Forelimb muscle (tissue), 1 donor: ENCODE data around the gene FAM174B. TPM values are rescaled to one million over a fixed set of nuclear protein-coding genes. Genes with fewer than 3 reads are reported as not detected.

Experiments
- DNase-seq: peaks from one replicate; pipeline ENCODE4 v3.0.0-alpha.2; 2013; ENCODE audit warnings: low read depth
- polyA plus RNA-seq: library from polyadenylated mRNA; unstranded; fragments of 120-200 nt; gene quantifications from one replicate; pipeline ENCODE4 v1.2.1, GENCODE V29; 2013; ENCODE audit not compliant: insufficient read length

Gene FAM174B
- polyA plus RNA-seq, 1 donor = 18.9 TPM

DNA sequence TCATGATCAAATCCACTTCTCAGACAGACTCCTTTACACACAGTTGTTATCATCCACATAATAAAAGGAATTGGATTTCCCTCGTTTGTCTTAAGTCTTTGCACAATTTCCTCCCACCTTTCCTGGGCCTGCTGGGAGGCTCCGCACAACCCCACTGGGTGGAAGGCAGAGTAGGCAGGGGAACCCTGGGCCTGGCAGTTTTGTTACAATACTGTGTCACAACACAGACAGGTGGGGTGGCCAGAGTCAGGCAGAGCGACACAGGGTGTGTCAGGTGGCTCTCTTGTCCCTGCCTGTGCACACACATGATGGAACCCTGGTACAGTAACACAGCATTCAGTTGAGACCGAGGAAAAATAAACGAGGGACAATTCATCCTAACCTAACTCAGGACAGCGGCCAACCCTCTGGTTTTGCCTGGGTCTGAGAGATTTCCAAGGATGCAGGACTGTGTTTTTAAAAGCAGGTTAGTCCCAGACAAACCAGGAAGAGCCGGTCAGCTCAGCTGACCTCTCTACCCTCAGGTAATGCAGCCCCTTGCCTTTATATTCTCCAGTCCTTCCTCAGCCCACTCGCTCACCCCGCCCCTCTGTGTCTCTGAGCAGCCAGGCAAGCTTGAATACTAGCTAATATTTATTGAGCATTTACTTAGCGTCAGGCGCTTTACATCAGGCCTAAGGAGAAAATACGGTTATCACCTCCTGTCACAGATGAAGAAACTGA lies 8.8 kb upstream of the FAM174B start:
- DNase-seq = no peak

DNA sequence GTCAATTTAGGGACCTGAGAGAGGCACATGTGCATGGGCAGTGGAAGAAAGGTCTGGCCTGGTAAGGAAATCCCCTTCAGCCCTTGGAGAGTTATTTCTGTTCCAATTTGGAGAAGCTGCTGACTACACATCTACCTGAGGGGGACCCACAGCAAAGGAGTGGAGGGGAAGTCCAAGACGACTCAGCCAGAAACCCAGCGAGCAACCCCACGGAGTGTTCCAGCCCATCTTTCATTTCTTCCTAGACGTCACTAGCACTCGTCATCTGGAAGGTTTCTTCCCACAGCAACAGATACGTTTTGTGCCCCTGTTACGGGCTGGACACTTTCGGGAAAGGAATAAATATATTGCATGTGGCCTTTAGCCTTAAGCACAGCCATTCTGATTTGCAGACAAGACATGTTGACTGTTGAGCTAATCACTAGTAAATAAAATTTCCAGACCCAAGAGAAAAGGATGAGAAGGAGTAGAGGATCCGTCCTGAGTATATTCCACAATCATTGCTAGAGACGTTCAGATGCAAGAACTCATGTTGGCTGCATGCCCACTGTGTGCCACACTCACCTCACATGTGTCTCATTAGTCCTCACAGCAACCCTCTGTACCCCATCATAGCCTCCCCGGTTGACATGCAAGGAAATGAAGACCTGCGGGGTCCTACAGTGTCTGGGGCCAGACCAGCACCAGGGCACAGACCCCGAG lies 7.8 kb upstream of the FAM174B start:
- DNase-seq = no peak

DNA sequence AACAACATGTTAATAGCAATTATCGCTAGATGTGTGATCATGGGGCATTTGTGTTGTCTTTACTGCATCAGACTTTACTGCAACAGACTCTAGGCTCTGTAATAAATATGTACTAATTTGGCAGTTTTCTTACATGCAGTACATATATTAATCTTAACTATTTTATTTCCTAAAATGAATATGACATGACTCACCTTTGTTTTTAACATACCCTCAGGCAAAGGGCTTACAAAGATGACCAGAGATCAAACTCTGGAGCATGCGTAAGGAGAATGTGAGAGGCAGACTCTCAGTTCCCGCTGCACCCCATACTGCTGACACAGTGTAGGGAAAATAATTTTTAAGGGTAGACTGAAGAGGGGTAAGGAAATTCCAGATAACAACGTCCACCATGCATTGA lies 7.2 kb upstream of the FAM174B start:
- no peak for DNase-seq

DNA sequence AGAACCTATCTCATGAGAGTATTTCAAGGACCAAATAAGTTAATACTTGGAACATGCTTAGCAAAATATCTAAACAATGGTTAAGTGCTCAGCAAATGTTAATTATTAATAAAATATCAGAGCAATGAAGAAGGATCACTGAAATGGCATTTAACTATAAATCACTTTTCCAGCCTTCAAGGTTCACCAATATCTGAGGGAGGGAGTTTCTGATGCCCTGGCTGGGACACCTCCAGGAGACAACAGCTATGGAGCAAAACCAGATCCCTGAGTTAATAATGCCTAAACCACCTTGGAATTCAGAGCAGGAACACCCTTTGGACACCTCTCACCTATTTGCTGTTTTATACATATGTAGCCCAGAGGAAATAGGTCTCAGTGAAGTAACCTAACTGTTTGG lies 6.4 kb upstream of the FAM174B start:
- no peak for DNase-seq

DNA sequence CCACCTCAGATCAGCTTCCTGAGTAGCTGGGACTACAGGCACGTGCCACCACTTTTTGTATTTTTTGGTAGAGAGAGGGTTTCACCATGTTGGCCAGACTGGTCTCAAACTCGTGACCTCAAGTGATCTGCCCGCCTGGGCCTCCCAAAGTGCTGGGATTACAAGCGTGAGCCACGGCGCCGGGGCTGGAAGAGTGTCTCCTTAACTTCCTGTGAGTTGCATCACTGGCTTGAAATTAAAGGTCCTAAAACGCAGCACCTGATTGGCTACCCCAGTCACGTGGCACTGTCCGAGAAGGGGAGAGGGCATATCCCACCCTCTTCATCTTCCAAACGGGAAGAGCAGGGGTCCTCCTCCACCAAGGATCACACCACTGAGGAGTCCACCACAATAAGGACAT lies 5.5 kb upstream of the FAM174B start:
- DNase-seq = no peak

DNA sequence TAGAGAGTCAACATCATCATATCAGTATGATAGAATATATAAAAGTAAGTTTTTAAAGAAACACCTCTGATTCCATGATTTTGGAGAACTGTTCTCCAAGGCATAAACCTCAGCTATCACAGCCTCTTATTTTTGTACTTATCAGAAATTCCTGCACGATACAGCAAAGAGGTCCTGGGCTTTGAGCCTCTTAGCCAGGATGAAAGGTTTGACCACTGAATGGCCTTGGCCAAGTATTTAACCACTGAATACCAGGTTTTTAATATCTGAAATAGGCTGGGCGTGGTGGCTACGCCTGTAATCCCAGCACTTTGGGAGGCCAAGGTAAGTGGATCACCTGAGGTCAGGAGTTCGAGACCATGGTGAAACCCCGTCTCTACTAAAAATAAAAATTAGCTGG lies 1.9 kb upstream of the FAM174B start:
- no peak for DNase-seq

DNA sequence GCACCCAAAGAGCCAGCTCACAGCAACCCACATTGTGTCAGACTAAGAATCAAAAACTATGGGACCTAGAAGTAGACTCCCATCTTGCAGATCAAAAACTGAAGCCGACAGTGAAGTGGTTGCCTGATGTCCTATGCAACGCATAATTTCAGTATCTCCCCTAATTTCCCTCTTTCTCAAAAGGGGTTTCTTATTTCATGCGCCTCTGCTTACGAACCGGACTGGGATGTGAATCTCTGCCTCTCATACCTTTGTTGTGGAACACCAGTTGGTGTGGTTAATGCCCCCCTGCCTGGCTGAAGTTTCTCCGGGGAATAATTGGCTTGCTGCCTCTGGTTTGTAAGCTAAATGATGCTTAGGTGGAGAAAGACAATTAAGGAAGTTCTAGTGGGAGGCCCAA lies 514 bp upstream of the FAM174B start:
- no peak for DNase-seq

DNA sequence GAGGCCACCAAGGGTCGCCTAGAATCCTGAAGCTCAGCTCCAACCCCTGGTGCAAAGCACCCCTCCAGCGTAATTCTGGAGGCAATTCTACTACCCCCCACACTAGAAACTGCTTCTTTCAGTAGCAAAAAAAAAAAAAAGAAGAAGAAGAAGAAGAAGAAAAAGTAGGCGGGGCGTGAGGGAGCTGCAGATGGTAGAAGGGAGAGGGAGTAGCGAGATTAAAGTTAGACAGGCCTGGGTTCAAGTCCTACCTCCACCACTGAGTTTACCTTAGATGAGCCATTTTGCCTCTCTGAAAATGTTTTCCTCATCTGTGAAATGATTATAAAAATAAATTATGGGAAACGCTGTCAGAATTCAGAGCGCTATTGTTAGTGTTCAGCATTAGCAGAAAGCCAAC lies 913 bp downstream of the FAM174B start:
- DNase-seq = no peak

DNA sequence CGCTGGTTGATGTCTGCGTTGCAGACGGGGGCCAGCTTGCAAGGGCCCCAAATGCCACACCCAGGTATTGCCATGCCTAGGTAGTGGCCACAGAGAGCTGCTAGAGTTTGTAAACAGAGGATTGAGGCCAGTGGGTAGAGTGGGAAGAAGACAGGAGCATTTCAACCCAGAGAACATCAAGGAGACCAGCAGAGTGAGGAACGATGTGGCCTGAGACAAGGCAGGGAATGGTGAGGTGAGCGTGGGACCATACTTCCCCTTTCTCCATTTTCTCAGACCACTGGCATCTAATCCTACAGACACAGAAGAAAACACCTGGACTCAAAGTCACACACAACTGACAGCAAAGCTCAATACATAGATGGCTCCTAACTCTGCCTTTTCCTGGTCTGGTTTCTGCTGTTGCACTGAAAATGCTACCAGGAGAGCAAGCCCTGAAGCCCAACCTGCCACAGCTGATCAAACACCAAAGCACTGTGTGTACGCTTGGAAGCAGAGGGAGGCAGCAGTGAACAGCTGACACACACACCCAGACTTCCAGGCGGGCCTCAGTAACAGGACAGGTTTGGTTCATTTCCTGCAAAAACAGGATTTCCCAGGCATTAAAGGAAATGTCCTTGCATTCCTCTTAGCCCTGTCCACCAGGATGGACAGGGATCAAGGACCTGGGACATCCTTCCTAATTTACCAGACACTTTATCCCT lies 1.6 kb downstream of the FAM174B start:
- DNase-seq = no peak

DNA sequence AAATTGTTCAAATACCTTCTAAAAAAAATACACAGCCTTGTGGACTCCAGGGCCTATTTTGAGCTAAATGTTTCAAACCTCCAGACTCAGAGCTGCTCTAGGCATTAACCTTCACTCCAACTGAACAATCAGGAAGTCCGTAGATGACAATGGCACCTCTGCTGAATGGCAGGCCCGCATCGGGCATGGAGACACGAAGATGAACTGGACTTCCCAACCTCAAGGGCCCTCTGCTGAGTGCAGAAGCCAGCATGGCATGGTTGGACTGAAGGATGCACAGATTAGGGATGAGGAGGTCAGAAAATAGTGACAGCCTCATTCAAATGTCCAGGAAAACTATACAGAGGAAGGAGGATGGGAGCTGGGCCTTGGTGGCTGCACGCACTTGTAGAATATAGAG lies 2.2 kb downstream of the FAM174B start:
- no peak for DNase-seq

DNA sequence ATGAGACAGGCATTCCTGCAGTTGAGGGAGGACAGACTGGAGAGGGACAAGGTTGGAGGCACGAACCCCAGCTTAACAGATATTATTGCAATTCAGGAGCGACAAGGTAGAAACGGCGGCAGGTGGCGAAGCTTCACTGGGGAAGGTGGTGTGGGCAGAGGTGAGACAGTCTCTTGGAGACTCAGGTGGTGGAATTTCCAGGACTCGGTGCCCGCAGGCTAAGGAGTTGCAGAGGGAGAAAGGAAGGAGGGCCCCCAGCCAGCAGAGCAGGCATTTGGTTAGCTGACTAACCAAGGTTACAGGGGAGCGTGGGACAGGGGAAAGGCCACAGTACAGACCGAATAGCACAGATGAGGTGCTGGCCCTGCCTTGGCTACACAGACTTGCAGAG lies 3.0 kb downstream of the FAM174B start:
- DNase-seq = no peak

DNA sequence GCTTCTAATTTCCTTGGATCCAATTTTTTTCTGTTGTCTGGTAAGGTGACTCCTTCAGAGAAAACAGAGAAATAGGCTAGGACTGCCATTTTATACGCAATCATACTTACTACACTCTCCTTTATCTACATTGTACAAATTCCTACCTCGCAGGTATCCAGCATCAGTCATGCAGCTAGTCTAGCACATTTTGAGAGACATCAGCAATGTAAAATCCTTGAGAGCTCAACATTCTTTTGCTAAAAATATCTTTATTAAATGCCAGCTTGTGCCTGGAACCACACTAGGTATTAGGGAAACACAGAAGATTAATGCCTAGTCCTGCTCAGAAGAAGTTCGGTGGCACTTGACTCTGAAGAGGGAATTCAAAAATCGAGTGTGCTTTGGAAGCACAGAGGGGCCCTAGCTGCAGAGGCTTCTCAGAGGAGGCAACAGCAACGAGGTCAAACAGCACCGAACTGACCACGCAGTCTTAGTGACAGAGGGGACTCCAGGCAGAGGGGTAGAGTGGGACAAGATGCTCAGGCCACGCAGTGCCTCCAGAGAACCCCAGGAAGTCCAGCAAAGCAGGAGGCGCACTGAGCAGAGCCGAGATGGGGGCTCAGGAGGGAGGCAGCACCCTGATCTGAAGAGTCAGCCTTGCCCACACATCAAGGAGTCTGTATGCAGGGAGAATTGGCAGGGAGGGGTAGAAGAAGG lies 3.5 kb downstream of the FAM174B start:
- DNase-seq = no peak

DNA sequence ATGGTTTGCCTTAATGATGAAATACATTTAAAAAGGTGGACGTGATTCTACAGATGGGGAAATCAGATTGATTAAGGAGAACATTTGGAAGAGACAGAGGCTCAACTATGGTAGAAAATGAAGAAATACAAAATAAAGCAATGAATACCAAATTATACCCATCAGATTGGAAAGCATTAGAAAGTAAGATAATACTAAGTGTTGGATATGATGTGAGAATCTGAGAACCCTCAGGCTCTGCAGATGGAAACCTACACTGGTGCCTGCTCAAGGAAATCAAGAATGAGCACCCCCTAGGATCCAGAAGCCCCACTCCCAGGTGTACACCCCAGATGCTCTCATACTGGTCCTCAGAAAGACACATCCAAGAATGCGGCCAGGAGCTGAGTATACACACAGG lies 4.6 kb downstream of the FAM174B start:
- DNase-seq = no peak

DNA sequence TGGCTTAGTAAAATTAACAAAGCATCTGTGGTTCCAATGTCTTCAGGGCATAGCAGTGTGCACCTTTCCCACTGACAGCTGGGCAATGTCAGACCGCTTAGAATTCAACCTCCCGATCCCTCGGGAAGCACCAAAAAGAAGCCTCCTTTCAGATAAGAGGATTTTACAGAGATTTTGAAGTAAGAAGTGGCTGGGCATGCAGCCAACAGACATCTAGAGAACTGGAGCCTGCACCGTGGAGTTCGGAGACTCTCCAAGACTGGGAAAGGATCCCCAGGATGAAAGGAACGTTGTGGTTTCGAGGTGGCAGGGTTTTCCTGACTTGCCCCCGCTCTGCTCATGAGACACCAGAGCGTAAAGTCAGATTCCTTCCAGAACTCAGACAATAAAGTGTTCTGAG lies 5.3 kb downstream of the FAM174B start:
- no peak for DNase-seq

DNA sequence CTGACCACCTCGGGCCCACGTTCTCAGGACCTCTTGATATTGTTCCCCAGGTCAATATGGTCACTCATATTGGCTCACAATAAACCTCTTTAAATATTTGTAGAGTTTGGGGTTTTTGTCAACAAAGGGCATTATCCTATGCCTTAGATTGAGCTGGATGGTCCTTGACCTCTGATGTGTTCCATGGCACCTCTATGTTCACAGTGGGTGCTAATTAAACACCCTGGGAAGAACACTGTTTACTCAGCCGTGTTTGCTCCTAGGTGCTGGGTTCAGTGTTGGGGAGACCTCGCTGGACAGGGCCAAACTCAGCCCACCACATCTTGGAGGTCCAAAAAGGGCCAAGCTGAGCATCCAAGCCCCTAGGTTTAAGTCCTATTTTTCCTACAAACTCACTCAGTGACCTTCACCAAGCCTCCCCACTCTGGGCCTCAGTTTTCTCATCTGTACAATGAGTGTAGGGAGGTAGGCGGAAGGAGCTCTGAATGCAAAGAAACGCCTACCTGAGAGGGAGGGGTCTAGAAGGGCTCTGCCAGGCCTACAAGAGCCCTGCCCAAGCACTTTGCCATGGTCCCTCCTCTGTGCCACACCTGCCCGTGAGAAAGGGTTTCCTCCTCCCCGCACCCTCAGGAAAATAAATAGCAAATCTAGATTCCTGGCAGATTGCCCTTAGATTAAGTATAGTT lies 7.2 kb downstream of the FAM174B start:
- DNase-seq = no peak

DNA sequence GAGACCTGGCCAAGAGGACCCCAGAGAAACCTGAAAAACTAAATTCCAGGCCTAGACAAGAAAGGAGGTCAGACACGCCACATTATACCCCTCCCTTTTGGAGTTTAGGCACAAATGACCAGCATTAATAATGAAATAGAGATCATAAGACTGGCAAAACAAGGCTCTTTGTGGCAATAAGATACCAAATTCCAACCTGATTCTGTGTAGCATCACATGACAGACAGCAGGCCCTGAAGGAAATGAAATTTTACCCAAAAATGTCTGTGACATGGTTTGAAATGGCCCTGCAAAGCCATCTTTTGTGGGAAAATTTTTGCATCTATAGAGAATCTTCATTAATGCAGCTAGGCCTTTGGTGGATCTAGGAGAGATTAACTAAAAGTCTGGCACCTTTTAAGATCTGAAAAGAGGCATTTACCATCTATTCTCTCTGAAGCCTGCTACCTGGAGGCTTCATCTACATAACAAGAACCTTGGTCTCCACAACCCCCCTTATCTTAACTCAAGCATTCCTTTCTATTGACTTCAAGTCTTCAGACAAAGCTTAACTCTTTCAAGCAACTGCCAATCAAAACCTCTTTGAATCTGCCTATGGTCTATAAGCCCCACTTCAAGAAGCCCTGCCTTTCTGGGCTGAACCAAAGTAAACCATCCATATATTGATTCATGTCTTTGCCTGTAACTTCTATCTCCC lies 8.0 kb downstream of the FAM174B start:
- DNase-seq = no peak

DNA sequence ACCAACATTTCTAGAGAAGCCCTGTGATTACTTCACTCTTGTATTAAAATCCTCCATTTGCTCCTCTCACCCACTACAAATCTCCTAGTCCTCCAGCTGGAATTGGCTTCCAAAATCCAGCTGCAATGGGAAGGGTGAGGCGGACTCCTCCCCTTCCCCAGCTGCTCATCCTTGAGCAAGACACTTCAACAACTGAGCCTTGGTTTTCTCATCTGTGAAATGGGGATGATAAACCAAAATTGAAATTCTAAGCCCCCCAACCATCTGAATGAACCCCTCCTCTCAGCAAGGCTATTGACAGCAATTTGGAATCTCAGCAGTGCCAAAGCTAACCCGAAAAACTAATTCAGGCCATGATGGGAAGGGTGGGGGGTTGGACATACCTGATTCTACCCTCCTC lies 9.4 kb downstream of the FAM174B start:
- no peak for DNase-seq

DNA sequence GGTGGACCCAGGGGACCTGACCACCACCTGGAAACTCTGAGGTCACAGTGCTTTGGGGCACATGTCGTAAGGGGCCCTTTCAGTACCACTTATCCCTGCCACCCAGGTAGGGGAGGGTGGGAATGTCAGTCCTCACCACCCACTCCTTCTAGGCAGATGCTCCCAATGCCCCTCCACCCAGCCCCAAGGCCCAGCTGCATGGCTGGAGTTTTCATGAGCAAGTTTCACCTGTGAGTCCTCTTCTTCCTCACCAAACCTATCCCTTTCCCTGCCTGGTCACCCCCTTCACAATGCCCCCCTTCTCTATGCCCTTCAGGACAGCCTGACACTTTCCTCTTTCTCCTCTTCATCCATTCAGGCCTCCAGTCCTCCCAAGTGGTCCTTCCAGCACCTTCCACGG lies 9.8 kb downstream of the FAM174B start:
- no peak for DNase-seq

DNA sequence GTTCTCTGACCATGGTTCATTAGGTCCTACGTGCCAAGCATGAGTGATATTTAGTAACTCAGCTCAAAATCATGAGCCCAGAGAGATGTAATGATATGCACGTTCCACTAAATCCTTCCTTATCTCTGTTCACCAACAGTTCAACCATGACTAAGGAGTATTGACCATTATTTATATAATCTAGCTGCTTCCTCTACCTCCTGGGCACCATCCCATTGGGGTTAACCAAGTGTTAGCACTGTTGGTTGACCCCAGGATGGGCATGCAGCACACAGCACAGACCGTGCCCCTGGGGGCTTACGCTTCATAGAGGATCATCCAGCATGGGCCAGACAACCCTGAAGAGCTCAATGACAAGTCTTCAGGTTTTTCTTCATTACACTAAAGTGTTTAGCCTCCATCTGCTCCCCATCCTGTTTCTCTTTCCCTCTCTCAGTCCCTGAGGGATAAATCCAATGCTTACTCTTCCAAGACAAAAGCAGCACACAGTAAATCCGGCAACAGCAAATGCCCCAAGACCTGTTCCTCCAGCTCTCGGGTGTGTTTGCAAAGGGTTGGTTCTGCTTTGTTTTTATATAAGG lies 10.4 kb downstream of the FAM174B start:
- DNase-seq = no peak

DNA sequence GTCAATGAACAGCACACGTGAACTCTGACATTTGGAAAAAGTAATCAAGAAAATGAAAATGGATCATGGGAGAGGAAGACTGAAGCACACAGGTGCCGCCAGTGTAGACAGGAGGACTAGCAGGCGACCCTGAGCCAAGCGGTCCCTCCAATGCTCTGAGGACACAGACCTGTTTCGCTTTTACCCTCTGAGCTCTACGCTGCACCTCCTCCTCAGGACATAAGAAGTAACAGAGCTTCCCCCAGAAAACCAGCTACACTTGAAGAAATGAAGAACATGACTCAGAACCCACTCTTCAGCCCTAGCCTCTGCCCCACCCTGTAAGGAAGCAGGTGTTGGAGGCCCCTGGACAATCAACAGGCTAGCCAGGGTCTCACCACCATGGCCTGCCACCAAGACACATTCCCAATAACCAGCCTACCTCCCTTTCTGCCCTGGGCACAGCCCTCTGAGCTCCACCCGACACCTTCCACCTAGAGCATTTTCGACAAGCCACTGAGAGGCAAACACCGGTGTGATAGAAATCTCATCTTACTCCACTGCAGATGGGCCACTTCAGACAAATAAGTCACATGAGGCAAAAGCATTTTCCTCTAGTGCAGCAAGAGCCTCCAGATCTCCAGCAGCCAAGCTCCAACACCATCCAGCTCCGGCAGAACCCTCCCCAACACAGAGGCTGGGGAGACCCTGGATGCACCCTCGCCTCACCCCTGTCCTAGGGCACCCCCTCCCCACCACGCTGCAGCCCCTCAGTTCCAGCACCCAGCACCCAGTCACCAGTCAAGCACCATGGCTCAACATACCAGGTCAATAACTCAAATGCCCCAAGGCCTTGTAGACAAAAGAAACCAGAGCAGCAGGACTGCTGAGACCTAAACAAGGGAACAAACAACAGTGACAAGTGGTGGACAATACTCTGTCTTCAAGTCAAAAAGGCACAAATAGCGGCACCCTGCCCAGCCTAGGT lies 11.4 kb downstream of the FAM174B start:
- no peak for DNase-seq
